Measurements from ENCODE around the gene LAD1. TPM values are rescaled to one million over a fixed set of nuclear protein-coding genes. Genes with fewer than 3 reads are reported as not detected.

The LAD1 gene
- total and polyA plus RNA-seq, 2 experiments from 2014 or later: not detected

DNA sequence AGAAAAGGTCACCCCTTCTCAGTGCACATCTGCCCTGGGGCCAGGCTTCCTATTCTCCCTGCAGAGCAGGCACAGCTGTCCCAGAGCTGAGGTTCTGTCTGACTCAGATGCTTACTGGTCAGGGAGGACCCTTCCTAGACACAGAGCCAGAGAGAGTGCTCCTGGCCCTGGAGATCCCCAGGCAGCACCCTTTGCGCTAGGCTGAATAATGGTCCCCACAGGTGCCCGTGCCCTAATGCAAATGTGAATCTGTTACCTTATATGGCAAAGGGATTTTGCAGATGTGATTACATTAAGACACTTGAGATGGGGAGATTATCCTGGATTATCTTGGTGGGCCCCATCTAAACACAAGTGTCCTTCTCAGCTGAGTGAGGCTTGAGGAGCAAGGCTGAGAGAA, 25.0 kb upstream of the LAD1 start:
- in situ Hi-C loops (cut with MboI): no loop called here
- Histone ChIP-seq H3K4me2 (ENCODE audit: unreplicated experiment) (no peak overlapping the region), H3K27me3 (replicated peaks; ENCODE audit: insufficient read depth) (peaks cover 4% of the 10 kb centered on the region), H3K4me3 (no peak overlapping the region), H3K9ac (no peak overlapping the region), H3K27ac (no peak overlapping the region), H3K4me1 (ENCODE audit: insufficient read depth) (no peaks in the 10 kb centered on the region), H3K9me2 (ENCODE audit: insufficient read depth) (no peaks in the 10 kb centered on the region), H4K20me1 (ENCODE audit: insufficient read depth) (no peaks in the 10 kb centered on the region), H3K79me2 (ENCODE audit: insufficient read depth) (no peaks in the 10 kb centered on the region), H2AFZ (no peak overlapping the region), H3F3A (ENCODE audit: insufficient read depth) (no peaks in the 10 kb centered on the region), H3K36me3 (ENCODE audit: low read depth) (no peaks in the 10 kb centered on the region), H3K9me3 (ENCODE audit: low read depth) (no peaks in the 10 kb centered on the region)
- TF ChIP-seq EZH2 (IDR thresholded peaks at IDR 0.05; ENCODE audit: insufficient read depth, poor library complexity, severe bottlenecking): no peak
- TF ChIP-seq EZH2phosphoT487 (IDR thresholded peaks at IDR 0.05; ENCODE audit: insufficient read depth, low read depth): no peak
- 83 to 86% methylated on average over 2 of the region's 2 CpGs for WGBS, 2 experiments (ENCODE audit: low coverage in 1 of 2, low lambda C conversion rate in 2 of 2, missing lambda C conversion rate in 2 of 2)
- DNase-seq: no peak

DNA sequence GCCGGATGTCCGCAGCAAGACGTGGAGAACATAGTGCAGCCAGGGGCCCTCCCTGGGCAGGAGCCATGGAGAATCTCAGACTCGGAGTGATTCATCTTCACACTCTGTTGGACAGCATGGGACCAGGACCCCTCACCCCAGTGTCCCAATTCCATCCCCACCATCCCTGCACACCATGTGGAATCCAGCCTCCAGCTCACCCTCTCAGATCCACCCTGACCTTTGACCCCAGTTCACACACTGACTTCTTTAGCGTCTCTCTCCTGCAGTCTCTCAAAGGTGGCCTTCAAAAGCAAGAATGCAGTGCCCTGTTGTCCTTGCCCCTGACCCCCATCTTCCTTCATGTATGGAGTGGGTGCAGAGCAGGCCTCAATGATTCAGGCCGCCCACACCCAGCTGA, 24.5 kb upstream of the LAD1 start:
- 87 to 96% methylated on average over 5 to 6 of the region's 6 CpGs for WGBS, 2 experiments (ENCODE audit: low coverage in 1 of 2, low lambda C conversion rate in 2 of 2, missing lambda C conversion rate in 2 of 2)
- DNase-seq: no peak
- TF ChIP-seq EZH2 (IDR thresholded peaks at IDR 0.05; ENCODE audit: insufficient read depth, poor library complexity, severe bottlenecking) (no peak), EZH2phosphoT487 (IDR thresholded peaks at IDR 0.05; ENCODE audit: insufficient read depth, low read depth) (no peak)
- no peak overlapping the region for H3K27ac ChIP-seq
- no peak overlapping the region for H2AFZ ChIP-seq
- peaks cover 7% of the 10 kb centered on the region for H3K27me3 ChIP-seq (replicated peaks; ENCODE audit: insufficient read depth)
- no peak overlapping the region for H3K9ac ChIP-seq
- H3K4me1 ChIP-seq (ENCODE audit: insufficient read depth): no peaks in the 10 kb centered on the region
- H3F3A ChIP-seq (ENCODE audit: insufficient read depth): no peaks in the 10 kb centered on the region
- no peak overlapping the region for H3K4me2 ChIP-seq (ENCODE audit: unreplicated experiment)
- H4K20me1 ChIP-seq (ENCODE audit: insufficient read depth): no peaks in the 10 kb centered on the region
- no peaks in the 10 kb centered on the region for H3K9me2 ChIP-seq (ENCODE audit: insufficient read depth)
- H3K9me3 ChIP-seq (ENCODE audit: low read depth): no peaks in the 10 kb centered on the region
- H3K79me2 ChIP-seq (ENCODE audit: insufficient read depth): no peaks in the 10 kb centered on the region
- no peak overlapping the region for H3K4me3 ChIP-seq
- H3K36me3 ChIP-seq (ENCODE audit: low read depth): no peaks in the 10 kb centered on the region
- in situ Hi-C loops (cut with MboI): no loop called here

DNA sequence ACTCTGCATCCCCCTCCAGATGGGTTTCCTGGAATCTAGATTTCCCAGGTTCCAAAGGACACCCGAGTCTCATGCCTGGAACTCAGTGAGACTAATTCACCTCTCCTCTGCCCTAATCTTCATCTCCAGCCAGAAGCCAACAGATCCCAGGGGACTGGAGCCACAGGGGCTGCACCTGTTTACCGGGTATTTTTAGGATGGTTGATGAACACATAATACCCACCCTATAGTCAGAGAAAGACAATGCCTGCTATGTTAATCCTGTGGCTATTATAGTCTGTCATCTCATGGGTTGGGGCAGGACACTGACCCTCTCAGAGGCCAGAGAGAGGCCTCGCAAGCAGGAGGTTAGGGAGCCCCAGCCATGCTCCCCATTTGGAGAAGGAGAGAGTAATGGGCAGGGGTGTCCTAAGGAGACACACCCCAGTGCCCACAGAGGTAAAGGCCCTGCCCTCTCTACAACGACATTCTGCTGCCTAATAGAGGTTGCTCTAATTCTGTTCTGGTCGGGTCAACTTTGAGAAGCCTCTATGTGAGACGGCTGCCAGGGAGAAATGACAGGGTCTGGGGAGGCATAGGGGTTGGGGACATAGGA, 23.4 kb upstream of the LAD1 start:
- H3K79me2 ChIP-seq (ENCODE audit: insufficient read depth): no peaks in the 10 kb centered on the region
- no peaks in the 10 kb centered on the region for H4K20me1 ChIP-seq (ENCODE audit: insufficient read depth)
- no peaks in the 10 kb centered on the region for H3K9me3 ChIP-seq (ENCODE audit: low read depth)
- TF ChIP-seq EZH2 (IDR thresholded peaks at IDR 0.05; ENCODE audit: insufficient read depth, poor library complexity, severe bottlenecking) (no peak), EZH2phosphoT487 (IDR thresholded peaks at IDR 0.05; ENCODE audit: insufficient read depth, low read depth) (no peak)
- no peak overlapping the region for H3K9ac ChIP-seq
- no peak overlapping the region for H3K4me3 ChIP-seq
- H3K9me2 ChIP-seq (ENCODE audit: insufficient read depth): no peaks in the 10 kb centered on the region
- H3F3A ChIP-seq (ENCODE audit: insufficient read depth): no peaks in the 10 kb centered on the region
- peaks cover 7% of the 10 kb centered on the region for H3K27me3 ChIP-seq (replicated peaks; ENCODE audit: insufficient read depth)
- H3K36me3 ChIP-seq (ENCODE audit: low read depth): no peaks in the 10 kb centered on the region
- no peak overlapping the region for H3K4me2 ChIP-seq (ENCODE audit: unreplicated experiment)
- WGBS, 2 experiments (ENCODE audit: low coverage in 1 of 2, low lambda C conversion rate in 2 of 2, missing lambda C conversion rate in 2 of 2): 73 to 75% methylated on average over 6 of the region's 6 CpGs
- in situ Hi-C loops (cut with MboI): no loop called here
- no peak overlapping the region for H3K27ac ChIP-seq
- DNase-seq: no peak
- no peaks in the 10 kb centered on the region for H3K4me1 ChIP-seq (ENCODE audit: insufficient read depth)
- H2AFZ ChIP-seq: no peak overlapping the region

DNA sequence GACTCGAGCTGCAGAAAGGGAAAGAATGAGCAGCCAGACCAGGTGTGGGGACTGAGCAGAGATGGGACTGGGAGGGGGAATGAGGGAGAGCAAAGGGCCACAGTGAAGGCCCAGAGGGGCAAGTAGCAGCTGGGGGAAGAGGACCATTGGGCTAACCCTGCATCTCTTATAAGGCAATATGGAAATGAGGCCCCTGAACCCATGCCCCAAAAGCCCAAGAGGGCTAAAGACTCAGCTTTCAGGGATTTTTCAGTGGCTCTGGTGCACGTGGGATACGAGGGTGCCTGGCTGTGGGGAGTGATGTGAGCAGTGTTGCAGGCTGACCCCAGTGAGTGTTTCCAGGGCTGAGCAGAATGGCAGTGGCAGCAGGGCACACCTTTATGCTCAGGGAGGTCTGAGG, 22.9 kb upstream of the LAD1 start:
- 44 to 48% methylated on average over 3 of the region's 3 CpGs for WGBS, 2 experiments (ENCODE audit: low coverage in 1 of 2, low lambda C conversion rate in 2 of 2, missing lambda C conversion rate in 2 of 2)
- no peak for DNase-seq
- Histone ChIP-seq H3K4me2 (ENCODE audit: unreplicated experiment) (no peak overlapping the region), H3K4me1 (ENCODE audit: insufficient read depth) (no peaks in the 10 kb centered on the region), H3K36me3 (ENCODE audit: low read depth) (no peaks in the 10 kb centered on the region), H3K27ac (no peak overlapping the region), H2AFZ (no peak overlapping the region), H3K9me2 (ENCODE audit: insufficient read depth) (no peaks in the 10 kb centered on the region), H3K4me3 (no peak overlapping the region), H3K27me3 (replicated peaks; ENCODE audit: insufficient read depth) (peaks cover 7% of the 10 kb centered on the region), H3K9me3 (ENCODE audit: low read depth) (no peaks in the 10 kb centered on the region), H3F3A (ENCODE audit: insufficient read depth) (no peaks in the 10 kb centered on the region), H4K20me1 (ENCODE audit: insufficient read depth) (no peaks in the 10 kb centered on the region), H3K9ac (no peak overlapping the region), H3K79me2 (ENCODE audit: insufficient read depth) (no peaks in the 10 kb centered on the region)
- TF ChIP-seq EZH2phosphoT487 (IDR thresholded peaks at IDR 0.05; ENCODE audit: insufficient read depth, low read depth): no peak
- no peak for TF ChIP-seq EZH2 (IDR thresholded peaks at IDR 0.05; ENCODE audit: insufficient read depth, poor library complexity, severe bottlenecking)
- in situ Hi-C loops (cut with MboI): no loop called here

DNA sequence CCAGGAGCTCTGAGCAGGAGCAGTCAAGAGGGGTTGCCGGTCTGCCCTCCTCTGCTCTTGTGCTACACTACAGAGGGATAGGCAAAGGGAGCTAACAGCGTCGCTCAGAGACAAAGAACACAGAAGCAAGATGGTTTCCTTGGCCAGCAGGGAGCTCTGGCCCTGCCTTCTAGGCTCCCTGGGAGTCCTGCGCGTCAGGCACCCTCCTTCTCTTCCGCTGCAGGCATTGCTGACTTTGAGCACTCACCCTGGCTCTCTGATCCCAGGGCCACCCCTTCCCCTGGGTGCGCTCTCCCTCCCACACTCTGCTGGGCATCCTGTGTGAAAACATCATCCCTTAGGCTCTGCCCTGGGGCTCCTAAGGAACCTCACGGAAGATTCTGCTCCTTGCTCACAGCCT, 21.9 kb upstream of the LAD1 start:
- Histone ChIP-seq H4K20me1 (ENCODE audit: insufficient read depth) (no peaks in the 10 kb centered on the region), H3K9me3 (ENCODE audit: low read depth) (no peaks in the 10 kb centered on the region), H3K4me2 (ENCODE audit: unreplicated experiment) (no peak overlapping the region), H3F3A (ENCODE audit: insufficient read depth) (no peaks in the 10 kb centered on the region), H3K9ac (no peak overlapping the region), H3K27ac (no peak overlapping the region), H3K4me3 (no peak overlapping the region), H3K9me2 (ENCODE audit: insufficient read depth) (no peaks in the 10 kb centered on the region), H3K4me1 (ENCODE audit: insufficient read depth) (no peaks in the 10 kb centered on the region), H3K36me3 (ENCODE audit: low read depth) (no peaks in the 10 kb centered on the region), H2AFZ (no peak overlapping the region), H3K79me2 (ENCODE audit: insufficient read depth) (no peaks in the 10 kb centered on the region), H3K27me3 (replicated peaks; ENCODE audit: insufficient read depth) (peaks cover 11% of the 10 kb centered on the region)
- WGBS, 2 experiments (ENCODE audit: low coverage in 1 of 2, low lambda C conversion rate in 2 of 2, missing lambda C conversion rate in 2 of 2): 54 to 56% methylated on average over 7 to 8 of the region's 8 CpGs
- DNase-seq: no peak
- TF ChIP-seq EZH2phosphoT487 (IDR thresholded peaks at IDR 0.05; ENCODE audit: insufficient read depth, low read depth): no peak
- TF ChIP-seq EZH2 (IDR thresholded peaks at IDR 0.05; ENCODE audit: insufficient read depth, poor library complexity, severe bottlenecking): no peak
- in situ Hi-C loops (cut with MboI): no loop called here
